ENCODE results near the gene GPS1. TPM values are rescaled to one million over a fixed set of nuclear protein-coding genes. Genes with fewer than 3 reads are reported as not detected.

GPS1 gene
- total RNA-seq, 1 experiment from 2014 or later = 108 TPM

DNA sequence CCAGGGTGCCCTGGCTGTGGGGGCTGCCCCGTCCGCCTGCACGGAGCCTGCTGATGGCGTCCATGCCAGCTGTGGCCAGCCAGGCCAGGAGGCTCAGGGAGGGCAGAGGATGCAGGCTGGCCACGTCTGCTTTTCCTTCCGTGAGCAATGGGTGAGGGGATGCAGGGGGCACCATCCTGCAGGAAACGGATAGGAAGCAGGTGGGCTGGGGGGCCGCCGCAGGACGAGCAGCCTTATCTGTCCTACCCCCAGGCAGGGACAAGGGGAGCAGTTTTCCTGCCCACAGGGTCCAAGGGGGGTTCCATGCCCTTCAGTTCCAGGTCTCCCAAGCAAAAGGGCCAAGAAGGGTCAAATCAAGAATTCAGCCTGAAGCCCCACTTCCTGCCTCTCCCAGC, 7.2 kb downstream of the GPS1 start:
- no peak for DNase-seq (ENCODE audit: low spot score)

DNA sequence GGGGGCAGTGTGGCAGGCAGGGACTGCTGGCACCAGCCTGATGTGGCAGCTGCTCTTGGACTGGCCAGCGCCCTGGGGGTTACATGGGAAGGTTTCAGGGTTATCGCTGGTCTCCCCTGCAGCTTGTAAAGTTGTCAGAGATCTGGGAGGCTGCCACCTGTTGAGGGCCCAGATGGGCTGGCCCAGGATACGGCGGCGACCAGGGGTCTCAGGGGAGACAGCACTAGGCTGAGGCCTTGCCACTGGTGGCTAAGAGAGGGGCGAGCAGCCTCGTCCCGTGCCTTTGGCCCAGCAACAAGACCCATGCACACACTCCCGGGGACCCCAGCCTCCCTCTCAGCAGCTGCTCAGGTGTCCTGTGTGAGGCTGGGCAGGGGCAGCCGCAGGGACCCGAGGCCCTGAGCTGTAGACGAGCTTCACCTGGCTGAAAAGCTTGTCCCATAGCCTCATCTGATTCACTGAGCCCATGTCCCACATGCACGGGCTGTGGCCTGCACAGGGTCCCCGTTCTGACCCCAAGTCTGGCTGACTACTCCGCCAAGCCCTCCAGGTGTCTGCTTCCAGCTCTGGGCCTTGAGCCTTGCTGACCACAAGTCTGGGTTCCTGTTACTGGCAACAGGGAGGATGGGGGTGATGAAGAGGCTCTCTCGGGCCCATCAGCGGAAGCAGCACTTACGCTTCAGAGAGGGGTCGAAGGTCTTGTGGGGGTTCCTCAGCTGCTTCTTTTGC, 7.7 kb downstream of the GPS1 start:
- DNase-seq (ENCODE audit: low spot score) = no peak

DNA sequence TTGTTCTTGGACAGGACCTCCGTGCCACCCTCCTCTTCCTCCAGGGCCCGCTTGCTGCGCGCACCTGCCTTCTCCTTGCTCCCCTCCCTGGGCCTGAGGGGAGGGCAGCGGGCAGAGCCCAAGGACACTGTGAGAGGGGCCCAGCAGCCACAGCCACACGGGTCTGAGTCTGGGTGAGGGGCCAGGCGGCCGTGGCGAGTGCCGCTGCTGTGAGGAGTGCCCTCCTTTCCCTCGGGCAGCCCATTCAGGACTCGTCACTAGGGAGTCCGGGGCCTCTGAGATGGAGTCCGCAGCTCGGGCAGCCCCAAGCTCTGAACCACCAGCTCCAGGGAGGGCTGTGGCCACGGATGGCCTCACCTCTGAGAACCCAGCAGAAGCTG, 8.3 kb downstream of the GPS1 start:
- DNase-seq (ENCODE audit: low spot score) = no peak

DNA sequence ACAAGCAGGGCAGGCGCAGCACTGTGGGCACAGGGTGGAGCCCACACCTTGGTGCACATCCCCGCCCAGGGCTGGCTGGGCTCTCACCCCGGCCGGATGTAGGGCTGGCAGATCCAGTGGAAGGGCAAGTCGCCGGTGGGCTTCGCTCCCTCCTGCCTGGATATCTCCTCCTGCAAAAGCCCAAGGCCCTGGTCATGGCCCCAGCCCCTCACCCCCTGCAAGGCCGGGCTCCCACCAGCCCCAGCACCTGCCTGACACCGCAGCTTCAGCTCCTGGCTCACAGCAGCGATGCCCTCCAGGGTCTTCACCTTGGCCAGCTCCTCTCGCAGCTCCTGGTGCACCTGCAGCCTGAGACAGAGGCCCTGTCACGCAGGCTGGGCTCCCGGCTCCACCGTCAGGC, 8.9 kb downstream of the GPS1 start:
- no peak for DNase-seq (ENCODE audit: low spot score)

DNA sequence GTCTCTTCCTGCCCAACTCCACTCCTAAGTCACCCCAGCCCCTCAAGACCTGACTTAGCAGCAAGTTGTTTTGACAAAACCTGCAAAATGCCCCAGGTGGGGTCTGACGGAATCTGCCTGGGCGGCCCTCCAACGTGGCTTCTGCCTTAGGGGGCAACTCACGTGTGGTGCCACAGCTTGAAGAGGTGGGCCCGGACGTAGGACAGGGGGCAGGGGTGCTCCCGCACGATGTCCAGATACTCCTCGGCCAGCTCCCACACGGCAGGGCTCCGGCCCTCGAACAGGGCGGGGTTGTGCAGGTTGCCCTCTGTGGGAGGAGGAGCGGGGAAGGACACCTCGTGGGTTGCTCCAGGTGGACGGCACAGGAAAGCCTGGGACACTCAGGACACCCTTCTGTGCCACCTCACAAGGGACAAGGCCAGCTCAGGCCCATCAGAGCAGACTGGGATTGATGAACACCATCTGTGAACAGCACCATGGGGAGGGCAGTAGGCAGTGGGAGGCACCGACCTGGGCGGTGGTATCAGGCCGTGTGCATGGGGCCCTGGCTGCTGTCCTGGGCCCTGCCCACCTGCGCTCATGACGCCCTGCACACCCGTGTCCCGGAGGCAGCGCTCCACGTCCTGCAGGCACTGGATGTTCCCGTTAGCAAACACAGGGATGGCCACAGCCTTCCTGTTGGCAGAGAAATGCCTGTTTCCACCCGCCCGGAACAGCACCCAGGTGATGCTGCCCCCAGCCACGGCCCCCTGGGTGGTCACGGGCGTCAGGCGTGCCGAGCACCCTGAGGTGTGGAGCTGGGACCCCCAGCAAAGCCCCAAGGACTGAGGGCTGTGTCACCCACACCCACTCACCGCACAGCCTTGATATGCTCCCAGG, 9.6 kb downstream of the GPS1 start:
- no peak for DNase-seq (ENCODE audit: low spot score)

DNA sequence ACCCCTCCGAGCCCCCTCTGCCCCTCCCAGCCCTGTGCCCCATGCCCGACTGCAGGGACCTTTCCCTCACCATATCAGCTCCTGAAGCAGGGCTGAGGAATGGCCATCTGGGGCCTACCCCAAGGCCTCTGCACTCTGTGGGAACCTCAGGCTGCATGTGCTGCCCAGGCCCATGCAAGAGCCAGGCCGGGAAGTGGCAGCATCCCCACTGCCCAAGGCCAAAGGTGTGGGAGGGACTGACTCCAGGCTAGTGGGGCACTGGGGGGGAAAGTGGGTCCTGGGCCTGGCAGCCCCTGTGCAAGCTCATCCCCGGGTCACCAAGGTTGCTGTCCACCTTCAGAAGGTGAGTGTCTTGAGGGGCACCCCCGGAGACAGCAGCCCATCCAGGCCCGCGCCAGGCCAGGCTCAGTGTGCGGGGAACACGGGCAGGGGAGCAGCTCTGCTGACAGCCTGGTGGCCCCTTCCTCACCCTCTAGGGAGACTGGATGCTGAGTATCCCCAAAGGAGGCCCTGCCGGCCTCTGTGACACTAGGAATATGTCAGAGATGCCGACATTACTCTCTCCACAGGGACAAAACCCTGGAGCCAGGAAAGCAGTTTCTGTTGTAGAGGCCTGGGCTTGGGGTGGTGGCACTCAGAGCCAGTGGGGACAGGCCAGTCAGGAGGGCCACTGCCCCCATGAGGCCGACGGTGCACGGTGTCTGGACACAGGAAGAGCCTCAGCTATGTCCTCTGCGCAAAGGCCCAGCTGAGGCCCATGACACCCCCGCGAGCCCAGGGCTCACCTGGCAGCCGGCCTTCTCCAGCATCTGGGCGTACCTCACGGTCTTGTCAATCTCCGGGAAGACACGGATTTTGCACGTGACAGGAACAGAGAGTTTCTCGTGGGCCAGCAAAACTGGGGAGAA, 10.6 kb downstream of the GPS1 start:
- no peak for DNase-seq (ENCODE audit: low spot score)

DNA sequence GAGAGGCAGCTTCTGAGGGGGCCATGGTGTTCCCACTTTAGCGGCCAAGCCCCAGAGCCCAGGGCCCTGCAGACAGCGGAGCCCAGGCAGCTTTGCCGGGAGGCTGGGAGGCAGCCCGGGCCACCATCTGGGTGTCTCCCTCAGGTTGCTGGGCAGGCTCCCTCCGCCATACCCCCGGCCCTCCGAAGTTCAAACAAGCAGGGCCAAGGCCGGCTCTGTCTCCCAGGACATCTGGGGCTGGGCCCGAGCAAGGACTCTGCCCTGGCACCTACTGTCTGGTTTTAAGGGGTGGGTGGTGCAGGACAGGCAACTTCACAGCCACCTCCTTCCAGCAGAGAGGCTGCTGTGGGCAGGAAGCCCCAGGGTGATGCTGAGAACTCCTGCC, 11.3 kb downstream of the GPS1 start:
- no peak for DNase-seq (ENCODE audit: low spot score)

DNA sequence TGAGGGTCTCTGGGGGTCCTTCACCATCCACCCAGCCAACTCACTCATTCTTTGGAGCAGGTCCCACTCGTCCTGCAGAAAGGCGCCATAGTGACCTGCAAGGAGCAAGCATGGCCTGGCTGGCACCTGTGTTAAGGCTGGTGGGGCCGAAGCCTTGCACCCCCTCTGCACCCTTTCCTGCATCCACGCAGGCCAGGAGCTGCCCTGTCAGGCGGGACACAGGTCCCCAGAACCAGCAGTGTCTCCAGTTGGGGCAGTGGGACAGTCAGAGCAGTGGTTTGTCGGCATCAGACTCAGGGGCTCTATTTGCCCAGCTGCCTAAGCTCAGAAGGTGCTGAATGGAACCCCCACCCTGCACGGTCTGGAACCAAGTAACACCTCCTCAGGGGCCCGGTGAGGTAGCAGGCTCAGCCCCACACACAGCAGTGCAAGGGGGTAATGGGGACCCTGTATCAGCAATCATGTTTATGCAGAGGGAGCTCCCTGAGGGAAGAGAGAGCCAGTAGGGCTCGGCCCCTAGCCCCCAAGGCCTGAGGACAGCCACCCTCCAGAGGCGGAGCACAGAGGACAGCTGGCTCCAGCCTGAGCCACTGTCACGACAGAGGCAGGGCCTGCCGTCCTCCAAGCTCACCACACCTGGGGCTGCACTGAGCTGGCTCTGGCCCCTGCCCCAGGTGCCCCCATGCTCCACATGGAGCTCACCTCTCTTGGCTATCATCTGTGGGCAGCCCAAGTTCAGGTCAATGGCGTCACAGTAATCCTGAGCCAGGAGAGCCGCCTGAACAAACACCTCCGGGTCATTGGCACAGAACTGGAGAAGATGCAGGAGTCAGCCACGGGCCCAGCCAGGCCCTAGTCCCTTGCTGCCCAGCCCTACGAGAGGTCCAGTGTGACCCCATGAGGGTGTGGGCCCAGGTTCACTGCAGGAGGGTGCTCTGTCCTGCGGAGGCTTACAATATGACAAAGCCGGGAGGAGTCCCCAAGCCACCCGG, 12.0 kb downstream of the GPS1 start:
- DNase-seq (ENCODE audit: low spot score) = no peak

DNA sequence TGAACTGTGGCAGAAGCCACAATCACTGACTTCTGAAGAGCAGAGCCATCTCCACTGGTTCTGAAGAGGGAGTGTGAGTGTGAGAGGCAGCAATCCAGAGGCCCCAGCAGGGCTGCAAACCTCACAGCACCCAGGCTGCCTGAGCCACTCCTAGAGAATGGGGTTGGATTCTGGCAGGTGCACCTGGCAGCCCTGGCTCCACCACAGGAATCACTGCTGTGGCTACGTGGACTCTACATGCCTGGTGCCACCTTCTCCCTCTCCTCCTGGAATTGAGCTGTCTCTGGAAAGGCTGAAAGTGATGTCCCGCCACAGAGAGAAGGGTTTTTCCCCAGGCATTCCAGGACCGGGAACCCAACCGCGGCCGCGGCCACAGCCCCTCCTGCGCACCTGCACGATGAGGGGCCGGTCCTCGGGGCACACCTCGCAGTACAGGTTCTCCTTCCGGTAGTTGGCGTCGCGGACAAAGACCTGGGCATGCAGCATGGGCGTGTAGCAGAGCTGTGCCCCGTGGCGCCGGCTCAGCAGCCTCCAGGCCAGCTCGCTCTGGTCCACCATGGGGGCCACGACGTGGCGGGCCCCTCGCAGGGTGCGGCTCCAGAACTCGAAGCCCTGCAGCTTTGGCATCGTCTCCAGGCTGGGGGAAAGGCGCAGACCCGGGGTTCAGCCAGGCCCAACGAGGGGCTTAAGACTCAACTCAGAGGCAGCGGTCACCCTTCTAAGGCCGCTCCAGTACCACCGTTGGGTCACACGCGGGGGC, 12.9 kb downstream of the GPS1 start:
- DNase-seq (ENCODE audit: low spot score) = no peak

DNA sequence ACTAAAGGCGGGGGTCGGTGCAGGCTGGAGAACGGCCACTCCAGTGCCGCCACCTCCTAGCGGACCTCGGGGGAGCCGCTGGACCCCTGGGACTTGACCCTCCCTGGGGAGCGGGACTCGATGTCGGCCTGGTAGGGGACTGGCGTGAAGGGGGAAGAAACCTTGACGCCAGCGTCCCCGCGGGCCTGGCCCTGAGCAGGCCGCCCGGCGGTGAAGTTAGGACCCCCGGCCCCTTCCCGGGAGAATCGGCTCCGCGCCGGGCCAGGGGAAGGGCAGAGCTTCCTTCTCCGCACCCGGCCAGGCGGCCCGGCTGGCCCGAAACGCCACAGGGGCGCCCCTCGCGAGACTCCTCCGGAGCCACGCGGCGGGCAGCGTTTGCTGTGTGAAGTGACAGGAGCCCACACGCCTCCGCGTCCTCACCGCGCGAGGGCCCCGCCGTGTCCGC, 13.5 kb downstream of the GPS1 start:
- DNase-seq (ENCODE audit: low spot score) = no peak

DNA sequence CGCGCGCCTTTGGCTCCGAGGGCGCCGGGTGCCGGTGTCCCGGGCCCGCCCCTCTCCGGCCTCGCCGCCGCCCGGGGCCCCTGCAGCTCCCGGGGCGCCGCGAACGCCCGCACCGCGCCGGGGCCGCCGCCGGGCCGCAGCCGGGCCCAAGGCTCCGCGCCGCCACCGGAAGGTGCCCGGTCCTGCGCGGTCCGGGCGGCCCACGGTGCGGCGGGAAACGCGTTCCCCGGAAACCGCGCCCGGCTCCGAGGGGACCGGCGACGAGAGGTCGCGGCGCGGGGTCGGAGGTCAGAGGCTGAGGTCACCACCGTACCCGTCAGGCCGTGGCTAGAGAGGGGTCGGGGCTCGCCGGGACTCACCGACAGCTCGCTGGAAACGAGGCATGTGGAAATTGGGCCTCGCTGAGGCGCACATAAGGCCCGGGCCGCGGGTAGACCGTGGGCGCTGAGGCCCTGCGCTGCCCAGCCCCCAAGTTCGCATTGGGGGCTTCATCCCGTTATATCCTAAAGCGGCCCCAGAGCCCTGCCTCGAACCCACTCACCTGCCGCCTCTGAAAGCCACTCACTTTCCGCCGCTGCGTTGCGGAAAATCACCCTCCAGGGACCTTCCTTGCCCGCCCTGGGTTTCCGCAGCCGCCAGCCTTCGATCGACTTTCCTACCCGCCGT, 14.1 kb downstream of the GPS1 start, which contains the start of gene DUS1L:
DUS1L (minus strand) TSS at position 167 of the 666 bp plus-strand sequence. CDS start 745 bp downstream, outside the sequence.
- DNase-seq (ENCODE audit: low spot score) = no peak

DNA sequence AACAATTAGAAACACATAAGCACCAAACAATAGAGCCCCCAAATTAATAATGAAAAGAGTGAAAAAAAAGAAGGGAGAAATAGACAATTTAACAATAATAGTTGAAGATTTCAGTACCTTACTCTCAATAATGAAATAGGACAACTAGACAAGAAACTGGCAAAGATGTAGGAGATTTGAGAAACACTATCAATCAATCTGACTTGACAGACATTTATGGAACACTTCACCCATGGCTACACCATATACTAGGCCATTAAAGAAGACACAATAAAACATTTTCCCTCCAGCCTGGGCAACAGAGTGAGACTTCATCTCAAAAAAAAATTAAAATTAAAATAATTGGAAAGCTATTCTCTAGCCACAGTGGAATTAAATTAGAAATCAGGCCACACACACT, 18.9 kb downstream of the GPS1 start:
- no peak for DNase-seq (ENCODE audit: low spot score)

DNA sequence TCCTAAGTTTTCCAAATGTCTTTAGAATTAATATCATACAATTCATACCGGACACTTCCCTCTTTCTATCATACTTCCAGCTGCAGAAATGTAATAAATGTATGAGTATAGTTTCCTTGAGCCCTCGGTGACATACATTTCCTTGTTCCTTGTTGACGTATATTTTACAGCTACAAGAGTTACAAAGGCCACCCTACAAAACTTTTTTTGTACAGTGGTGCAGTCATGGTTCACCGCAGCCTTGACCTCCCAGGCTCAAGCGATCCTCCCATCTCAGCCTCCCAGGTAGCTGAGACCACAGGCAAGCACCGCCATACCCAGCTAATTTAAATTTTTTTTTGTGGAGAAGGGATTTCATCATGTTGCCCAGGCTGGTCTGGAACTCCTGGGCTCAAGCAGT, 21.1 kb downstream of the GPS1 start:
- no peak for DNase-seq (ENCODE audit: low spot score)

DNA sequence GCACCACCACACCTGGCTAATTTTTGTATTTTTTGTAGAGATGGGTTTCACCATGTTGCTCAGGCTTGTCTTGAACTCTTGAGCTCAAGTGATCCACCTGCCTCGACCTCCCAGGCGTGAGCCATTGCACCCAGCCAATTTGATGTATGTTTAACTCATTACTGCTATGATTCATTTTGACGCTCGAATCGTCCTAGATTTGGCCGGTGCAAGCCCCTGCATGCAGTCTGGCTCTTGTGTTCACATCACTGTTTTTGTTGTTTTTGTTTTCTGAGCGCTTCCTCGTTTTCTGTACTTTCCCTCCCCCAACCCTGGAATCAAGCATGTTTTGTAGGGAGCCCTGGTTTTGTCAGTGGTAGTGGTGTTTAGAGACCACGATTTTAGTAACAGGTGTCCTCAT, 21.7 kb downstream of the GPS1 start:
- DNase-seq (ENCODE audit: low spot score) = no peak

DNA sequence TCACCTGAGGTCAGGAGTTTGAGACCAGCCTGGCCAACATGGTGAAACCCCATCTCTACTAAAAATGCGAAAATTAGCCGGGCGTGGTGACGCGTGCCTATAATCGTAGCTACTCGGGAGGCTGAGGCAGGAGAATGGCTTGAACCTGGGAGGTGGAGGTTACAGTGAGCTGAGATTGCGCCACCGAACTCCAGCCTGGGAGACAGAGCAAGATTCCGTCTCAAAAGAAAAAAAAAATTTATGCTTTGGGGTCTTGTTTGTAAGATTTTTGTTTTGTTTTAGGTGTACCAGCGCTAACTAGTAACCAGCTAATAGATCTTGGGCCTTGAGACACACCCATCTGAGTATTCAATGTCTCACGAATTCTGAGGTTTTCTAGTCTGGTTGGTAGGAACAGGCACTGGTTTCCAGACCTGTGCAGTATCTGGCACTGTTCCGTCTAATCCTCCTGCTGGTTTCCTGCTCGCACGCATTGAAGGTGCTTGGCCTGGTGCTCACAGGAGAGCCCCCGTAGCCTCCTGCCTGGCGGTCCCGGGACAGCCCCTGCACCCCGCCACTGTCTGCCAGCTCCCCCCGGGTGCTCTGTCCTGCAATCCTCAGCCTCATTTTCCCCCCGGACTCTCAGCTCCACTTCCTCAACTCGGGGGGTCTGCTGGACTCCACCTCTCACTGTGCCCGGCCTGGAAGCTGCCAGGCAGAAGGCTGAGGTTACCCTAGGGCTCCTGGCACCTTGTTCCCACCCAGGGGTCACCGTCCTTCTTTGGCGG, 24.5 kb downstream of the GPS1 start:
- DNase-seq (ENCODE audit: low spot score) = no peak

DNA sequence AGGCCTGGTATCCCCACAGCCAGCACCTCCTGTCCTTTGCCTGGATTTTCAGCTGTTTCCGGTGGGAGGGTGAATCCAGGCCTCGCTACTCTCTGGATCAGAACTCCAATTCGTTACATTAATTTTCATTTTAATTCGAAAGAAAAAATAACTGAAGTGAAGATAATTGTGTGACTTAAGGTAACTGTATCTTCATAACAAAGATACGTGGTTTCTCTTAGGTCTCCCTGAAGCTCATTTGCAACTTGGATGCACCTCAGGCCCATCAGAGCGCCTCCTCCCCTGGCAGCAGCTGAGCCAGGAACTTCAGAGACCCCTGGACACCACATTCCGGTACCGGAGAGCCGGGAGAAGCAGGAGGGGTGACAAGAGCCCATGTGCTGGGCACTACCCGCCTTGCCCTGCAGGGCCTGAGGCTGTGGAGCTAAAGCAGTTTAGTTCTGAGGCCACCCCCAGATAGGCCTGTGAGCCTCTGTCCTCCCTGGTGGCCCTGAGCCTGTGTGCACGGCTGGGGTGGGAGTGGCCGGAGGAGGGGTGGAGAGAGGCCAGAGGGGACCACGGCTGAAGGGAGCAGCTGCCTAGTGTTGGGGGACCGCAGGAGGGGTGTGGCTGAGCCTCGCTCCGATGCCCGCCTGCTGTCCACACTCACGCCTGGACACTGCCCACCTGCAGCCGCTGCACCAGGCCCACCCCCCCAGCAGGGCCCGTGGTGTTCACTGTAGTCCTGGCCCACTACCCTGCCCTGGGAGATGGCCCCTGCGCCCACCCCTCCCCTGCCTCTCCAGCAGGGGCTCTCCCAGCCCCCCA, 25.3 kb downstream of the GPS1 start:
- DNase-seq (ENCODE audit: low spot score) = no peak

DNA sequence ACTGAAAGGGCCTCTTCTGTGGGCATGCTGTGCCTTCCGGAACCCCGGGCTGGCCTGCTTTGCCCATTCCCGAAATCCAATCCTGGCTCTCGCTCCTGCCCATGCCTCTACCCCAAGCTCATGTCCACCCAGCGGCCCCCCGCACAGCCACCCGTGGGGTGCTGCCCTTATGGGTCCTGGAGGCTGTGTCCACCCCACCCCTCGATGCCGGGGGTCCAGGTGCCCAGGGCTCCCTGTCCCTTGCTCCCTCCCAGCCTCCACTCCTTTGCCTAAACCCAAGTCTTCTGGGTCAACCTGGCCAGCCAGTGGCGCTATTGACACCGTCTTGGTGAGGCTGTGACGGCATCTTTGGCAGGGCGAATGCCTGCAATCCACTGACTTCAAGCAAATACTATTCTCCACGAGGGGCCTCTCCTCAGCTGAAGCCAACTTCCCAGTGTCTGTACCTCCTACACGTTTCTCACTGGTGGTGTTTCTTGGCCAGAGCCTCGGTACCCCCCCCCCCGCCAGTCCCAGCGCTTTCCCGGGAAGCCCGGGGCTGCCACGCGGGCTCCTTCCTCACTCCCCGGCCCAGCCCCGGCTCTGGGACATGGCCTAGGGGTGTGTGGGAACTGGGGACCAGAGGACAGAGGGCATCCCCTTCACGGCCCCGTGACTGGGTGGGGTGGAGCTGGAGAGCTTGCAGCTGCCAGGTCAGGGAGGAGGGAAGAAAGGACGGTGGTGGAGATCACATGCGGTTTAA, 26.1 kb downstream of the GPS1 start:
- no peak for DNase-seq (ENCODE audit: low spot score)
